Fibroblast of lung (primary cell): ENCODE measurements around the gene PPA1.

Experiments
- EZH2 ChIP-seq: IDR thresholded peaks from 2 replicates; pipeline ENCODE4 v1.5.1; 2012; ENCODE audit warnings: low read length, control low read depth, mild to moderate bottlenecking; ENCODE audit errors: missing control alignments
- TF ChIP-seq, protein P1 (sequence below), 2 donors: IDR thresholded peaks in 1 of 2; conservative IDR thresholded peaks in 1 of 2; 1 replicate in 1 of 2; 2 replicates in 1 of 2; pipeline ENCODE4 v1.5.1; 2011 to 2012; ENCODE audit warnings: low read length in 2 of 2, control low read depth in 1 of 2, inconsistent platforms in 1 of 2, low read depth in 1 of 2, mild to moderate bottlenecking in 1 of 2

DNA sequence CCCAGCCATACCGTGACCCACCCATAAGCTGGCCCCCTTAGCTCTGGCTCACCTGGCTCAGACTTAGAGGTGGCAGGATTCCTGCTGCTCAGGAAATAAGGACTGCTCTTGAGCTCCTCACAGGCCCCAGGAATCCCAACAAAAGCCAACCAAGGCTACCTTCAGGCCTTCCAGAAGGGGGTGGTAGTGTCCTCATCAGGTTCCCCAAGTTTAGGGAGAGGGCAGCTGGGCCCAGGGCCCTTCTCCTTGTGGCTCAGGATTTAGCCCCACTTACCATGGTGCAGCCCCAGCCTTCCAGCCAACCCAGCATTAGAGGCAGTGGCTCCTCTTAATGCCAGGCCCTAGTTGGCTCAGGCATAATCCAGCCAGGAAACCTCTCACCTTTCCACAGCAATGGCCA lies 27.0 kb upstream of the PPA1 start:
- TF ChIP-seq, protein P1, sequence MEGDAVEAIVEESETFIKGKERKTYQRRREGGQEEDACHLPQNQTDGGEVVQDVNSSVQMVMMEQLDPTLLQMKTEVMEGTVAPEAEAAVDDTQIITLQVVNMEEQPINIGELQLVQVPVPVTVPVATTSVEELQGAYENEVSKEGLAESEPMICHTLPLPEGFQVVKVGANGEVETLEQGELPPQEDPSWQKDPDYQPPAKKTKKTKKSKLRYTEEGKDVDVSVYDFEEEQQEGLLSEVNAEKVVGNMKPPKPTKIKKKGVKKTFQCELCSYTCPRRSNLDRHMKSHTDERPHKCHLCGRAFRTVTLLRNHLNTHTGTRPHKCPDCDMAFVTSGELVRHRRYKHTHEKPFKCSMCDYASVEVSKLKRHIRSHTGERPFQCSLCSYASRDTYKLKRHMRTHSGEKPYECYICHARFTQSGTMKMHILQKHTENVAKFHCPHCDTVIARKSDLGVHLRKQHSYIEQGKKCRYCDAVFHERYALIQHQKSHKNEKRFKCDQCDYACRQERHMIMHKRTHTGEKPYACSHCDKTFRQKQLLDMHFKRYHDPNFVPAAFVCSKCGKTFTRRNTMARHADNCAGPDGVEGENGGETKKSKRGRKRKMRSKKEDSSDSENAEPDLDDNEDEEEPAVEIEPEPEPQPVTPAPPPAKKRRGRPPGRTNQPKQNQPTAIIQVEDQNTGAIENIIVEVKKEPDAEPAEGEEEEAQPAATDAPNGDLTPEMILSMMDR (conservative IDR thresholded peaks at IDR 0.05 in 1 of 2, IDR thresholded peaks at IDR 0.05 in 1 of 2; ENCODE audit: low read depth in 1 of 2, low read length in 2 of 2) = no peak
- no peak for TF ChIP-seq EZH2
